ENCODE results near the gene HDAC11. TPM values are rescaled to one million over a fixed set of nuclear protein-coding genes. Genes with fewer than 3 reads are reported as not detected.

The HDAC11 gene
- polyA plus RNA-seq, 3 donors, result 2.9 to 3.9 (median 3.5) TPM

DNA sequence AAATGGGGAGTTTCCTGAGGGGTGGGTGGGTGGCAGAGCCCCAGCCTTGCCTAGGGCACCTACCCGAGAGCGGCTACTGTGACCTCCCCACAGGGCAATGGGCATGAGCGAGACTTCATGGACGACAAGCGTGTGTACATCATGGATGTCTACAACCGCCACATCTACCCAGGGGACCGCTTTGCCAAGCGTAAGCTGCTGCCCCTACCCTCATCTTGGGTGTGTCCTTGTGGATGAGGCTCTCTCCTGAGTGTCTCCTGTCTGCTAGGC lies 22.6 kb downstream of the HDAC11 start:
- no peaks in the 10 kb centered on the region for H3K79me2 ChIP-seq (ENCODE audit: insufficient read depth, low read length)
- Mint-ChIP-seq H3K9me3 (no peaks in the 10 kb centered on the region), H3K4me3 (no peak overlapping the region), H3K36me3 (peaks cover 0 to 2% of the 10 kb centered on the region in 2 donors), H3K4me1 (no peaks in the 10 kb centered on the region), H3K27ac (no peak overlapping the region), H3K27me3 (ENCODE audit: low read depth in 3 of 3) (peaks cover 0 to 7% (median 2%) of the 10 kb centered on the region in 3 donors)
- TF ChIP-seq CTCF (IDR thresholded peaks at IDR 0.05), result no peak
- no peaks in the 10 kb centered on the region for H3K36me3 ChIP-seq (replicated peaks in 1 of 2; ENCODE audit: control insufficient read depth in 1 of 2, insufficient read depth in 2 of 2, low read length in 2 of 2)
- 100% methylated on average over 4 of the region's 8 CpGs for WGBS (ENCODE audit: insufficient coverage)
- no peaks in the 10 kb centered on the region for H3K4me1 ChIP-seq (ENCODE audit: control insufficient read depth in 1 of 2, insufficient read depth in 2 of 2, low read length in 2 of 2)
- H3K27ac ChIP-seq (ENCODE audit: low read depth in 1 of 2, low read length in 2 of 2), result no peak overlapping the region
- H3K4me3 ChIP-seq (replicated peaks in 1 of 3; ENCODE audit: low read depth in 2 of 3, low read length in 3 of 3), result no peak overlapping the region
- H3K27me3 ChIP-seq (ENCODE audit: control insufficient read depth in 2 of 2, insufficient read depth in 2 of 2, low read length in 2 of 2), result no peaks in the 10 kb centered on the region
- no peaks in the 10 kb centered on the region for H3K9me3 ChIP-seq (replicated peaks in 1 of 2; ENCODE audit: control insufficient read depth in 1 of 2, insufficient read depth in 1 of 2, low read length in 2 of 2)
- no peaks in the 10 kb centered on the region for H4K20me1 ChIP-seq (ENCODE audit: insufficient read depth, low read length)
- H3K9ac ChIP-seq (ENCODE audit: insufficient read depth, low read length, poor library complexity, severe bottlenecking), result no peak overlapping the region
- H3K4me2 ChIP-seq (replicated peaks; ENCODE audit: extremely low read depth, low read length, poor library complexity, severe bottlenecking), result no peak overlapping the region
- no peak overlapping the region for H2AFZ ChIP-seq (ENCODE audit: insufficient read depth, low read depth, low read length, poor library complexity, severe bottlenecking)
- no peak for DNase-seq
- intact Hi-C loops (cut with micrococcal nuclease), result no loop called here

GRCh38 chr3:13504161-13504831 lies 24.2 kb downstream of the HDAC11 start:
- no peak overlapping the region for H2AFZ ChIP-seq (ENCODE audit: insufficient read depth, low read depth, low read length, poor library complexity, severe bottlenecking)
- no peak overlapping the region for H3K27ac ChIP-seq (ENCODE audit: low read depth in 1 of 2, low read length in 2 of 2)
- Mint-ChIP-seq H3K27ac (no peak overlapping the region), H3K9me3 (no peaks in the 10 kb centered on the region), H3K4me1 (no peaks in the 10 kb centered on the region), H3K27me3 (ENCODE audit: low read depth in 3 of 3) (peaks cover 1 to 7% (median 5%) of the 10 kb centered on the region in 3 donors), H3K4me3 (no peak overlapping the region), H3K36me3 (peaks cover 0 to 2% of the 10 kb centered on the region in 2 donors)
- no peak for DNase-seq
- no peak for TF ChIP-seq CTCF (IDR thresholded peaks at IDR 0.05)
- no peaks in the 10 kb centered on the region for H3K27me3 ChIP-seq (ENCODE audit: control insufficient read depth in 2 of 2, insufficient read depth in 2 of 2, low read length in 2 of 2)
- H3K79me2 ChIP-seq (ENCODE audit: insufficient read depth, low read length), result no peaks in the 10 kb centered on the region
- H4K20me1 ChIP-seq (ENCODE audit: insufficient read depth, low read length), result no peaks in the 10 kb centered on the region
- intact Hi-C loops (cut with micrococcal nuclease), result no loop called here
- 96% methylated on average over 18 of the region's 23 CpGs for WGBS (ENCODE audit: insufficient coverage)
- no peaks in the 10 kb centered on the region for H3K36me3 ChIP-seq (replicated peaks in 1 of 2; ENCODE audit: control insufficient read depth in 1 of 2, insufficient read depth in 2 of 2, low read length in 2 of 2)
- no peaks in the 10 kb centered on the region for H3K4me1 ChIP-seq (ENCODE audit: control insufficient read depth in 1 of 2, insufficient read depth in 2 of 2, low read length in 2 of 2)
- H3K4me3 ChIP-seq (replicated peaks in 1 of 3; ENCODE audit: low read depth in 2 of 3, low read length in 3 of 3), result no peak overlapping the region
- H3K4me2 ChIP-seq (replicated peaks; ENCODE audit: extremely low read depth, low read length, poor library complexity, severe bottlenecking), result no peak overlapping the region
- H3K9ac ChIP-seq (ENCODE audit: insufficient read depth, low read length, poor library complexity, severe bottlenecking), result no peak overlapping the region
- H3K9me3 ChIP-seq (replicated peaks in 1 of 2; ENCODE audit: control insufficient read depth in 1 of 2, insufficient read depth in 1 of 2, low read length in 2 of 2), result no peaks in the 10 kb centered on the region

Data from CD14-positive monocyte (primary cell).